RWPE1 (cell line): ENCODE measurements around the gene APOA5.
A peak's percentile ranks its signal among the peaks of the same experiment; 100 is the strongest.

Experiments
- CTCF ChIA-PET: fragments of 350-600 bp; sonication (Branson Sonifier 250); formaldehyde crosslinking; extraction: SDS; loops from one replicate; lab custom pipeline; 2021; lab: Yijun Ruan, JAX
- POLR2A ChIA-PET: fragments of 400-600 bp; formaldehyde crosslinking; extraction: SDS; loops from one replicate; lab custom pipeline; 2020; ENCODE audit warnings: antibody characterized with exemption; ENCODE audit not compliant: low non-redundant PET; lab: Yijun Ruan, JAX
- DNase-seq: peaks from one replicate; pipeline ENCODE4 v3.0.0; 2012; ENCODE audit warnings: low spot score
- H3K27ac ChIP-seq: fragments of 450-650 bp; 2 replicates; pipeline ENCODE4 v1.5.1; 2017
- TF ChIP-seq, protein P1 (sequence below): fragments of 450-650 bp; conservative IDR thresholded peaks from 2 replicates; pipeline ENCODE4 v1.5.1; 2017; ENCODE audit warnings: low read depth, mild to moderate bottlenecking

Gene APOA5

GRCh38 chr11:116777056-116777455 is 14.6 kb downstream of the APOA5 start:
- ChIA-PET POLR2A (no interaction called here), CTCF (interaction anchor here (0.5 kb wide), 1 partner anchor 408 kb away, joined by 4 read pairs; no protein-coding TSS in a partner anchor)
- no peak for DNase-seq
- no peak overlapping the region for H3K27ac ChIP-seq
- TF ChIP-seq, protein P1, sequence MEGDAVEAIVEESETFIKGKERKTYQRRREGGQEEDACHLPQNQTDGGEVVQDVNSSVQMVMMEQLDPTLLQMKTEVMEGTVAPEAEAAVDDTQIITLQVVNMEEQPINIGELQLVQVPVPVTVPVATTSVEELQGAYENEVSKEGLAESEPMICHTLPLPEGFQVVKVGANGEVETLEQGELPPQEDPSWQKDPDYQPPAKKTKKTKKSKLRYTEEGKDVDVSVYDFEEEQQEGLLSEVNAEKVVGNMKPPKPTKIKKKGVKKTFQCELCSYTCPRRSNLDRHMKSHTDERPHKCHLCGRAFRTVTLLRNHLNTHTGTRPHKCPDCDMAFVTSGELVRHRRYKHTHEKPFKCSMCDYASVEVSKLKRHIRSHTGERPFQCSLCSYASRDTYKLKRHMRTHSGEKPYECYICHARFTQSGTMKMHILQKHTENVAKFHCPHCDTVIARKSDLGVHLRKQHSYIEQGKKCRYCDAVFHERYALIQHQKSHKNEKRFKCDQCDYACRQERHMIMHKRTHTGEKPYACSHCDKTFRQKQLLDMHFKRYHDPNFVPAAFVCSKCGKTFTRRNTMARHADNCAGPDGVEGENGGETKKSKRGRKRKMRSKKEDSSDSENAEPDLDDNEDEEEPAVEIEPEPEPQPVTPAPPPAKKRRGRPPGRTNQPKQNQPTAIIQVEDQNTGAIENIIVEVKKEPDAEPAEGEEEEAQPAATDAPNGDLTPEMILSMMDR, result no peak

DNA sequence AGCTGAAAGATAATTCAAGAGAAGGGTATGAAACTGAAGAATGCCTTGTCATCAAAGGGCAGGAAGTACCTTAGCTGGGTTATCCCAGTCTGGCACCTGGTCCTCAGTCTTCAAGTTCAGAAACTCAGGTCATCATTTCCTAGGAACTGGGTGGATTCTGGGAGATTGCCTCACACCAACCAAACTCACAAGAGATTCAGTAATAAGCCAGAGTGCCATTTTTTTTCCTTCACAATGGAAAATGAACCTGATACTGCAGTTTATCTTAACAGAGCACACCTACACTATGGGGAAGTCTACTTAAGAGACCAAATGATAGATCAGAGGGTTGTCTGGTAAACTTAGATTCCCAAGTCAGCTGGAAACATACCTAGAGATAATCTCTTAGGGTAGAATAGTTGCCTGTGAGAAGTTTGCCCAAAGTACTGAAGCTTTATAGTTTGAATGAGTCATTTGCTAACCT is 15.1 kb downstream of the APOA5 start:
- TF ChIP-seq, protein P1, result no peak
- POLR2A ChIA-PET, result no interaction called here
- no peak for DNase-seq
- H3K27ac ChIP-seq, result no peak overlapping the region
- CTCF ChIA-PET, result interaction anchor here (0.5 kb wide), 1 partner anchor 409 kb away, joined by 4 read pairs; no protein-coding TSS in a partner anchor

GRCh38 chr11:116775975-116776374 is 15.7 kb downstream of the APOA5 start:
- DNase-seq, result no peak
- TF ChIP-seq, protein P1, result no peak
- ChIA-PET POLR2A (no interaction called here), CTCF (interaction anchor here (0.7 kb wide), 1 partner anchor 478 kb away, joined by 5 read pairs; no protein-coding TSS in a partner anchor)
- no peak overlapping the region for H3K27ac ChIP-seq

- DNase-seq, result no peak
These were observed 17.0 kb downstream of the APOA5 start for GRCh38 chr11:116774661-116775060.

GRCh38 chr11:116773203-116774097 is 18.2 kb downstream of the APOA5 start:
- CTCF ChIA-PET, result no interaction called here
- TF ChIP-seq, protein P1, result no peak
- peak; percentile 44 for DNase-seq
- POLR2A ChIA-PET, result no interaction called here
- peak overlapping the region; percentile 93 for H3K27ac ChIP-seq

More at GRCh38 chr11:116774661-116775060, 17.0 kb downstream of the APOA5 start:
- peak overlapping the region; percentile 41 for H3K27ac ChIP-seq
- POLR2A ChIA-PET, result interaction anchor here (0.6 to 0.7 kb wide), 2 partner anchors 16 to 171 kb away, joined by 3 to 6 read pairs; no protein-coding TSS in a partner anchor
- TF ChIP-seq, protein P1, result no peak
- CTCF ChIA-PET, result no interaction called here

DNA sequence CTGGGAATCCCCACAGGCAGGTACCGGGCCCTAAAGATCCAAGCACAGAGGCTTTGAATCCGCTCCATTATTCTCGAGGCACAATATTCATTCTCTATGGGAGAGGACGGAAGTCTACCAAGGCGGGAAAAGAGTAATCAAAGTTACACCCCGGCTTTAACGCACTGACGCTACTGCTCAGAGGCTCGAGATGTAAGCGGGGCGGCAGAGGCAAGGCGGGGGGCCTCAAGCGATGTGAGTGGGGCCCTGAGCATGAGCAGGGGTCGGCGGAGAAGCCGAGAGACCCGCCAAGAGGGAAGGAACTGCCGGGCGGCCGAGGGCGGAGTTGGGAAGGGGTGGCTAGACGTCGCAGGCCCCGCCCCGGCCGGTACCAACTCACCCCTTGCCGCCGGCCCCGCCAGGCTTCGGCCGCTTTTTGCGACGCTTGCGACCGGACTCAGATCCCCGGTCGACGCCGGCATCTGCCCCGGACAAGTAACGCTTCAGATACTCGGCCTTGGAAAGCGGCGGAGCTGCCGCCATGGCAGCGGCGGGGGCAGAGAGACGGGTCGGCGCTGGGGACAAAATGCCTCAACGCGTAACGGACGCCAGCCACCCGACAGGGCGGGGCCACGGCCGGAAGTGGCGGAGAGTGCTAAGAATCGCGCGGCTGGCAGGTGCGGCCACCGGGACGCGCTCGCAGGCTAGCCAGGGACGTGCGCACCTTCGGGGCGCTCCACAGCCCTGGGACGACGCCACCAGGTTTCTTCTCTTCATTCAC is 19.1 kb downstream of the APOA5 start, which contains the start of gene BUD13:
Gene BUD13 (minus strand): TSS at position 545 of the 760 bp plus-strand sequence. CDS start 23 bp downstream, at position 522.
- POLR2A ChIA-PET, result no interaction called here
- TF ChIP-seq, protein P1, result no peak
- CTCF ChIA-PET, result interaction anchor here (1.6 kb wide), 1 partner anchor 63 kb away, joined by 4 read pairs; no protein-coding TSS in a partner anchor
- peak; percentile 88 for DNase-seq
- peak within 1 kb of the TSS; percentile 93 for H3K27ac ChIP-seq
